ENCODE data around the gene LYZL6.

LYZL6 gene

DNA sequence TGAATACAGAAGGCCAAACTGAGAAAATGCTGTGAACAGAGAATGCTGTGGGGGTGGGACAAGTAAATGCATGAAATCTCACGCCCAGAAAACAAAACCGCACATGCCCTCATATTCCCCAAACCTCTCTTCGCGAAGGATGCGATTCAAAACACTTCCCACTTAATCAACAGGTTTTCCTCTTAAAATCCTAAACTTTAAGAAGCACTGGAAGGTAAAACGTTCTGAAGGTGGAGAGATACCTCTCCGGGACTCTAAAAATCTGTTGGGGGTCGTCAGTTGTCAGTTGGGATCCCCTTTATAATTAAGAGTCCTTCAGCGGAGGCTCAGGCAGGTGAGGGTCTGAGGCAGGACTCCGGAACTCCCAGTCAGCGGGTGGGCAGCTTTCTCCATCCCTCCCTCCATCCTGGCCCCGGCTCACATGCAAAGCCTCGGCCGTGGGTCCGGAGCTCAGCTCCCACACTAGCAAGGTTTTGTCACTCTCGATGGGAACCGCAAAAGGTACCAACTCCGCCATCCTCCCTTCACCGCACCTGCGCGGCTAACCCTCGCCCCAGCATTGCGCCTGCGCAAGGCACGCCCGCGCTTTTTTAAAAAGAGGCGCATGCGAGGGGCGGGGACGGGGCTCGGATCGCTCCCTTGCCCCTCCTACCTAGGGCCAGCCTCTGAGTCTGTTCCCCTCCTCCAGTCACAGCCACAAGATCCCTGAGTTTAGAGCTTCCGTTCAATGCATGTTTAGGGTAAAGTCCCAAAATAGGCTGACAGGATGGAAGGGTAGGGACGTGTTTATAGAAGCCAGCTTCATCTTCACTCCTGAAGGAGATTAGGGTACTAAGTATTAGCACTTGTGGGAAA lies 13.1 kb downstream of the LYZL6 start, which contains the start of gene RDM1:
Gene RDM1 (minus strand): TSS at position 563 of the 855 bp plus-strand sequence. CDS start 46 bp downstream, at position 517.
- peak within 1 kb of the TSS; percentile 67 for H3K27ac ChIP-seq
- TF ChIP-seq, protein P1, sequence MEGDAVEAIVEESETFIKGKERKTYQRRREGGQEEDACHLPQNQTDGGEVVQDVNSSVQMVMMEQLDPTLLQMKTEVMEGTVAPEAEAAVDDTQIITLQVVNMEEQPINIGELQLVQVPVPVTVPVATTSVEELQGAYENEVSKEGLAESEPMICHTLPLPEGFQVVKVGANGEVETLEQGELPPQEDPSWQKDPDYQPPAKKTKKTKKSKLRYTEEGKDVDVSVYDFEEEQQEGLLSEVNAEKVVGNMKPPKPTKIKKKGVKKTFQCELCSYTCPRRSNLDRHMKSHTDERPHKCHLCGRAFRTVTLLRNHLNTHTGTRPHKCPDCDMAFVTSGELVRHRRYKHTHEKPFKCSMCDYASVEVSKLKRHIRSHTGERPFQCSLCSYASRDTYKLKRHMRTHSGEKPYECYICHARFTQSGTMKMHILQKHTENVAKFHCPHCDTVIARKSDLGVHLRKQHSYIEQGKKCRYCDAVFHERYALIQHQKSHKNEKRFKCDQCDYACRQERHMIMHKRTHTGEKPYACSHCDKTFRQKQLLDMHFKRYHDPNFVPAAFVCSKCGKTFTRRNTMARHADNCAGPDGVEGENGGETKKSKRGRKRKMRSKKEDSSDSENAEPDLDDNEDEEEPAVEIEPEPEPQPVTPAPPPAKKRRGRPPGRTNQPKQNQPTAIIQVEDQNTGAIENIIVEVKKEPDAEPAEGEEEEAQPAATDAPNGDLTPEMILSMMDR (conservative IDR thresholded peaks at IDR 0.05), result no peak

DNA sequence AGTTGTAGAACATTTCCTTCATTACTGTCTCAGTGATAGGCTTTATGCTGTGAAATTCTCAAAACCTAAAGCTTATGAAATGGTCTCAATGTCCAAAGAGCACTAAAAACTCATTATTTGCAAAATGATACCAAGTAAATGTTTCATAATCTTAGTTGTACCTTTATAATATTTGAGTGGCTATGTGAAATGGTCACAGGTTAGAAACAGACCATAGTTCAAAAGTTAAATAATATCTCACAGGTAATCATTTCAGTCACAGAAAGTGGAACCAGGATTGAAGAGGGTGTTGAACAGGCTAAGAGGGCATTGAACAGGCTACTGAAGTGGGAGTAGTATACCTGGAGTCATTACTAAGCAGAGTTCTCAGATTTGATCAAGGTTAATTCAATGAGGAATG lies 15.8 kb downstream of the LYZL6 start:
- H3K27ac ChIP-seq, result no peak overlapping the region
- TF ChIP-seq, protein P1 (conservative IDR thresholded peaks at IDR 0.05), result no peak

DNA sequence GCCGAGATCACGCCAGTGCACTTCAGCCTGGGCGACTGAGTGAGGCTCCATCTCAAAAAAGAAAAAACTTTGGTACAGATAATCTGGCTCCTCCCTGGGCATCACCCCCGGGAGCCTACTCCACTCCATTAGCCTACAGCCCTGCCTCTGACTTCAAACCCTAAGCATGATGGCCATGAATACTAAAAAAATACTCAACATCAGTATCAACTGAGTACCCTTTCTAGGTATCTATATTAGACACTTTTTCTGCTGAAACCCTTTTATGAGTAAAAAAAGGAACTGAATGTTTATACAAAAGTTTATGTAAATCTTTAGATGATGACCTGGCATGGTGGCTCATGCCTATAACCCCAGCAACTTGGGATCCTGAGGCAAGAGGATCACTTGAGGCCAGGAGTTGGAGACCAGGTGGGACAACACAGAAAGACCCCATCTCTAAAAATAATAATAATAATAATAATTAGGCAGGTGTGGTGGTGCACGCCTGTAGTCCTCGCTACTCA lies 19.9 kb downstream of the LYZL6 start:
- TF ChIP-seq, protein P1 (conservative IDR thresholded peaks at IDR 0.05), result no peak
- H3K27ac ChIP-seq, result no peak overlapping the region; the same call in 1 of the 2 replicates

- TF ChIP-seq, protein P1 (conservative IDR thresholded peaks at IDR 0.05), result no peak
These were observed 23.3 kb downstream of the LYZL6 start for GRCh38 chr17:35920229-35920628.

GRCh38 chr17:35918665-35919064 lies 24.8 kb downstream of the LYZL6 start:
- TF ChIP-seq, protein P1 (conservative IDR thresholded peaks at IDR 0.05), result no peak

More at GRCh38 chr17:35920229-35920628, 23.3 kb downstream of the LYZL6 start:
- peak overlapping the region; percentile 88 for H3K27ac ChIP-seq

DNA sequence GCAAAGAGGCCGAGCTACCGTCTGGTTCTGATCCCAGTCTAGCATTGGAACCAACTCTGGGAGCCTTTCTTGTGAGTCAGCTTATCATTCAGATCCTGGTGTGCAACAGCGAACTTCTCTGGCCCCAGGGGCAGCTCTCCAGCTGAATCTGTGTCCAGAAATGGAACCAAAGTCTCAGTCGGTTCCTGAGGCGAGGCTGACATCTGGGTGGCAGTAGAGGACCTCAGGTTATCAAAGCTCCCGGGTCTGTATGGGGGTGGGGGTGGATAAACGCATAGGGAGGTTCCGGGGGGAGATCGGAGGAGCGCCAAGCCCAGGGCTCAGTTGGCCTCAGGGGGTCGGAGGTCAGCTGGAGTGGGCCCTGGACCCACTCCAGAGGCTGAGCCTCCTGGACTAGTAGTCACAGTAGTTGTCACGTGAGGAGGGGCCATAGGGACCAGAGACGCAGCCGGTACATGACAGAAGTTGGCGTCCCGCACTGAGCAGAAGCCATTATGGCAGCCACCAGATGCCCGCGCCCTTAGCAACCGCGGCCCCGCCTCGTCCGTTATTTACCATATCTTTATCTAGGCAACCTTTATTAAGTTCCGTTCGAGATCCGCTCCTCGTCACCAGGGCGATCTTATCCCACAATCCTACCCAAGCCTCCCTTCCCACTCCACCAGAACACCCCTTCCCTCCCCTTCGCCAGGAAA lies 25.8 kb downstream of the LYZL6 start:
- TF ChIP-seq, protein P1 (conservative IDR thresholded peaks at IDR 0.05), result no peak
- no peak overlapping the region for H3K27ac ChIP-seq

More at GRCh38 chr17:35918665-35919064, 24.8 kb downstream of the LYZL6 start:
- H3K27ac ChIP-seq, result no peak overlapping the region
